Measurements from ENCODE around the gene SULT2A1.

GRCh38 chr19:47878906-47879305 is 7.2 kb downstream of the SULT2A1 start:
- no peak for TF ChIP-seq CTCF (conservative IDR thresholded peaks at IDR 0.05 in 1 of 2, IDR thresholded peaks at IDR 0.05 in 1 of 2; ENCODE audit: low read depth in 1 of 2, low read length in 2 of 2)
- TF ChIP-seq EZH2 (IDR thresholded peaks at IDR 0.05; ENCODE audit: low read length, missing control alignments), result no peak

All from fibroblast of lung (primary cell).